HG03469 (cell line): ENCODE measurements around the gene TIMM22.

Source experiments
- ATAC-seq: cut with Tn5 transposase; IDR thresholded peaks from one replicate; pipeline ENCODE4 v1.9.1; 2021; ENCODE audit warnings: mild to moderate bottlenecking, moderate library complexity, moderate number of reproducible peaks; ENCODE audit not compliant: unreplicated experiment

The TIMM22 gene

GRCh38 chr17:1018547-1018946 lies 21.6 kb downstream of the TIMM22 start:
- ATAC-seq, result no peak

- no peak for ATAC-seq
These were observed 22.5 kb downstream of the TIMM22 start for GRCh38 chr17:1019451-1019850.

GRCh38 chr17:1021147-1021546 lies 24.2 kb downstream of the TIMM22 start:
- no peak for ATAC-seq

GRCh38 chr17:1022278-1023024 lies 25.5 kb downstream of the TIMM22 start:
- ATAC-seq, result no peak

GRCh38 chr17:1024076-1024475 lies 27.1 kb downstream of the TIMM22 start:
- no peak for ATAC-seq

GRCh38 chr17:1025733-1026598 lies 29.0 kb downstream of the TIMM22 start:
- no peak for ATAC-seq

GRCh38 chr17:1026599-1026975 lies 29.7 kb downstream of the TIMM22 start:
- no peak for ATAC-seq

- no peak for ATAC-seq
These were observed 30.1 kb downstream of the TIMM22 start for GRCh38 chr17:1027044-1027443.

- no peak for ATAC-seq
These were observed 32.4 kb downstream of the TIMM22 start for GRCh38 chr17:1029196-1029921.

GRCh38 chr17:1029922-1030644 lies 33.2 kb downstream of the TIMM22 start:
- no peak for ATAC-seq

GRCh38 chr17:1030684-1031532 lies 34.0 kb downstream of the TIMM22 start:
- no peak for ATAC-seq

- no peak for ATAC-seq
These were observed 34.8 kb downstream of the TIMM22 start for GRCh38 chr17:1031711-1032110.

GRCh38 chr17:1032391-1032790 lies 35.5 kb downstream of the TIMM22 start:
- no peak for ATAC-seq

GRCh38 chr17:1033503-1033902 lies 36.6 kb downstream of the TIMM22 start:
- no peak for ATAC-seq

GRCh38 chr17:1034652-1035210 lies 37.8 kb downstream of the TIMM22 start:
- ATAC-seq, result no peak

- no peak for ATAC-seq
These were observed 38.7 kb downstream of the TIMM22 start for GRCh38 chr17:1035546-1036170.

- no peak for ATAC-seq
These were observed 39.4 kb downstream of the TIMM22 start for GRCh38 chr17:1036171-1036844.

- ATAC-seq, result no peak
These were observed 39.9 kb downstream of the TIMM22 start for GRCh38 chr17:1036845-1037237.
